Ovary (tissue), 3 donors: ENCODE results near the gene ZFPM1.

Source experiments
- CTCF ChIP-seq, 3 donors: fragments of 450-650 bp in 2 of 3; fragments of 200-600 bp in 1 of 3; IDR thresholded peaks; one replicate each; pipeline versions ENCODE4 v1.5.1 to v1.8.0; 2016 to 2022; ENCODE audit warnings: antibody characterized with exemption in 3 of 3, mild to moderate bottlenecking in 1 of 3
- POLR2A ChIP-seq: fragments of 450-650 bp; IDR thresholded peaks from one replicate; pipeline ENCODE4 v1.6.1; 2017; ENCODE audit warnings: antibody characterized with exemption, mild to moderate bottlenecking, moderate library complexity
- donor health status: DM: no; HTN: no; CAD: no.

- TF ChIP-seq POLR2A (no peak), CTCF (IDR thresholded peaks at IDR 0.05) (no peak)
Measured at GRCh38 chr16:88497561-88498462, 44.7 kb downstream of the ZFPM1 start.
